Astrocyte (in vitro differentiated cells and primary cell): ENCODE measurements around the gene CCDC85B. TPM values are rescaled to one million over a fixed set of nuclear protein-coding genes. Genes with fewer than 3 reads are reported as not detected.

Experiments used
- DNase-seq: peaks from one replicate; pipeline ENCODE4 v3.0.0-alpha.2; 2010; ENCODE audit warnings: low read depth
- FAIRE-seq: peaks from 2 replicates; lab custom pipeline; 2011; peaks lifted over from hg19 to GRCh38; lab: Jason Lieb, UNC
- H2AFZ ChIP-seq: 2 replicates; pipeline ENCODE4 v1.6.0; 2012; ENCODE audit warnings: low read depth, low read length, inconsistent platforms
- H3K27ac ChIP-seq: 2 replicates; pipeline ENCODE4 v1.5.1; 2011; ENCODE audit warnings: low read depth, low read length, inconsistent platforms
- H3K27me3 ChIP-seq: 2 replicates; pipeline ENCODE4 v1.6.0; 2011; ENCODE audit warnings: low read length, inconsistent platforms; ENCODE audit not compliant: insufficient read depth
- H3K36me3 ChIP-seq: 2 replicates; pipeline ENCODE4 v1.5.1; 2011; ENCODE audit warnings: low read length, inconsistent platforms; ENCODE audit not compliant: insufficient read depth
- H3K4me1 ChIP-seq: 2 replicates; pipeline ENCODE4 v1.5.1; 2011; ENCODE audit warnings: low read length, inconsistent platforms; ENCODE audit not compliant: insufficient read depth
- H3K4me2 ChIP-seq: 2 replicates; pipeline ENCODE4 v1.6.0; 2012; ENCODE audit warnings: low read length, inconsistent platforms
- H3K4me3 ChIP-seq: 2 replicates; pipeline ENCODE4 v1.5.1; 2011; ENCODE audit warnings: low read depth, mild to moderate bottlenecking, low read length, inconsistent platforms; ENCODE audit not compliant: insufficient read depth
- H3K79me2 ChIP-seq: 2 replicates; pipeline ENCODE4 v1.6.0; 2012; ENCODE audit warnings: mild to moderate bottlenecking, low read length, inconsistent platforms; ENCODE audit not compliant: insufficient read depth
- H3K9ac ChIP-seq: 2 replicates; pipeline ENCODE4 v1.6.0; 2012; ENCODE audit warnings: mild to moderate bottlenecking, low read length, inconsistent platforms
- H3K9me3 ChIP-seq: 2 replicates; pipeline ENCODE4 v1.5.1; 2012; ENCODE audit warnings: low read depth, mild to moderate bottlenecking, low read length, inconsistent platforms; ENCODE audit not compliant: insufficient read depth
- H4K20me1 ChIP-seq: 2 replicates; pipeline ENCODE4 v1.6.0; 2012; ENCODE audit warnings: low read length, inconsistent platforms; ENCODE audit not compliant: insufficient read depth
- H3K27ac Mint-ChIP-seq: one replicate; pipeline ENCODE4 v1.8.0; 2021; ENCODE audit warnings: mild to moderate bottlenecking, mixed read lengths; ENCODE audit not compliant: unreplicated experiment
- H3K27me3 Mint-ChIP-seq: one replicate; pipeline ENCODE4 v1.8.0; 2021; ENCODE audit warnings: low read depth, mixed read lengths; ENCODE audit not compliant: unreplicated experiment
- H3K36me3 Mint-ChIP-seq: one replicate; pipeline ENCODE4 v1.8.0; 2021; ENCODE audit warnings: low read depth, mixed read lengths; ENCODE audit not compliant: unreplicated experiment
- H3K4me1 Mint-ChIP-seq: one replicate; pipeline ENCODE4 v1.8.0; 2021; ENCODE audit warnings: low read depth, mixed read lengths; ENCODE audit not compliant: unreplicated experiment
- H3K4me3 Mint-ChIP-seq: one replicate; pipeline ENCODE4 v1.8.0; 2021; ENCODE audit warnings: mild to moderate bottlenecking, moderate library complexity, mixed read lengths; ENCODE audit not compliant: unreplicated experiment
- H3K9me3 Mint-ChIP-seq: one replicate; pipeline ENCODE4 v1.8.0; 2021; ENCODE audit warnings: mild to moderate bottlenecking, mixed read lengths; ENCODE audit not compliant: unreplicated experiment
- EZH2 ChIP-seq: IDR thresholded peaks from 2 replicates; pipeline ENCODE4 v1.6.1; 2012; ENCODE audit warnings: mild to moderate bottlenecking, low read length, inconsistent platforms; ENCODE audit not compliant: insufficient read depth
- total RNA-seq: library from RNA; stranded (reverse); gene quantifications from 2 replicates; pipeline ENCODE4 v1.2.1, GENCODE V29; 2021
- TF ChIP-seq, protein P1 (sequence below): IDR thresholded peaks from 2 replicates; pipeline ENCODE4 v1.5.1; 2011; ENCODE audit warnings: low read depth, mild to moderate bottlenecking, inconsistent platforms, low read length, moderate library complexity; ENCODE audit not compliant: insufficient read depth

CCDC85B gene
- total RNA-seq, 1 donor from 2014 or later = 31.4 TPM

DNA sequence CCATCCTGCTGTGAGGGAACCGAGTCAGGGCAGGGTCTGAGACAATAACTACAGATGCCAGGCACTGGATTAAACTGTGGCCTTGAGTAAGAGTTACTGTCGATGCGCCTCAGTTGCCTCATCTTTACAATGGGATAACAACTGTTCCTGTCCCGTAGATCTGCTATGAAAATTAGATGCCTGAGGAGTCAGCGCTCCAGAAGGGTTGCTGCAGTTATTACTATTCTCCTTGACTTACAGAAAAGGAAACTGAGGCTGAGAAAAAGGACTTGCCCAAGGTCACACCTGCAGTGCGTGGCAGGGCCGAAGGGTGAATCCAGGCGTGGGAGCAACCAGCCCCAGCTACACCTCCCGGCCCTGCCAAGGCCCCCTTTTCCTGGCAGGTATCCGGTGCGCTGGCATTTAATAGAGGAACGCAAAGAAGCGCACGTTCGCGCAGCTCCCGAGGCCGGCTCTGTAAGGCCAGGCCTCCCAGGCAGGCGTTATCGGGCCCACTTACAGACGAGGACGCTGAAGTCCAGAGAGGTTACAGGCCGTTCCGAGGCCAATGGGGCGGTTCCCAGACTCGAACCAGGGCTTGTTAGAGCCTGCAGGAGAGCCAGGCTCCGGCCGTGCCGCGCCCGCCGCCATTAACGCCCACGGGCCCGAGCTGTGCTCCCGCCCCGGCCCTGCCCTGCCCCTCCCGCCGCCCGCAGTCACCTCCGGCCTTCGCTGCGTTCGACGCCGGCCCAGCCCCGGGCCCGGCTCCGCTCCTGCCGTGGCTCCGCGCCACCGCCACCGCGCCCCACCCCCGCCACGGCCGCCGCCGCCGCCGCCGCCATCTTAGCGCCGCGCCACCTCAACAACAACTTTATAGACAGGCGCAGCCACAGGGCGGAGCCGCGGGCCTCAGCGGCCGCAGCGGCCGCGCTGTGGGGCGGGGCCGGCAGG lies 28.0 kb downstream of the CCDC85B start, which contains the start of gene C11orf68:
Gene C11orf68, minus strand, starts transcription at position 852 of the 930 bp plus-strand sequence. Its CDS starts 31 bp downstream, at position 821.
- DNase-seq = no peak
- FAIRE-seq = no peak
- Mint-ChIP-seq H3K9me3 (no peaks in the 10 kb centered on the region), H3K36me3 (peaks cover 10% of the 10 kb centered on the region), H3K27ac (peak within 1 kb of the TSS; percentile 83), H3K27me3 (no peaks in the 10 kb centered on the region), H3K4me3 (peak within 1 kb of the TSS; percentile 91), H3K4me1 (peaks cover 28% of the 10 kb centered on the region)
- peak within 1 kb of the TSS; percentile 72 for H2AFZ ChIP-seq
- peak within 1 kb of the TSS; percentile 97 for H3K27ac ChIP-seq
- no peaks in the 10 kb centered on the region for H3K27me3 ChIP-seq
- TF ChIP-seq, protein P1, sequence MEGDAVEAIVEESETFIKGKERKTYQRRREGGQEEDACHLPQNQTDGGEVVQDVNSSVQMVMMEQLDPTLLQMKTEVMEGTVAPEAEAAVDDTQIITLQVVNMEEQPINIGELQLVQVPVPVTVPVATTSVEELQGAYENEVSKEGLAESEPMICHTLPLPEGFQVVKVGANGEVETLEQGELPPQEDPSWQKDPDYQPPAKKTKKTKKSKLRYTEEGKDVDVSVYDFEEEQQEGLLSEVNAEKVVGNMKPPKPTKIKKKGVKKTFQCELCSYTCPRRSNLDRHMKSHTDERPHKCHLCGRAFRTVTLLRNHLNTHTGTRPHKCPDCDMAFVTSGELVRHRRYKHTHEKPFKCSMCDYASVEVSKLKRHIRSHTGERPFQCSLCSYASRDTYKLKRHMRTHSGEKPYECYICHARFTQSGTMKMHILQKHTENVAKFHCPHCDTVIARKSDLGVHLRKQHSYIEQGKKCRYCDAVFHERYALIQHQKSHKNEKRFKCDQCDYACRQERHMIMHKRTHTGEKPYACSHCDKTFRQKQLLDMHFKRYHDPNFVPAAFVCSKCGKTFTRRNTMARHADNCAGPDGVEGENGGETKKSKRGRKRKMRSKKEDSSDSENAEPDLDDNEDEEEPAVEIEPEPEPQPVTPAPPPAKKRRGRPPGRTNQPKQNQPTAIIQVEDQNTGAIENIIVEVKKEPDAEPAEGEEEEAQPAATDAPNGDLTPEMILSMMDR = no peak
- TF ChIP-seq EZH2 = no peak
- H3K9me3 ChIP-seq = no peaks in the 10 kb centered on the region
- H3K4me1 ChIP-seq = peaks cover 54% of the 10 kb centered on the region
- H3K9ac ChIP-seq = peak within 1 kb of the TSS; percentile 95
- peaks cover 61% of the 10 kb centered on the region for H3K79me2 ChIP-seq
- H4K20me1 ChIP-seq = peaks cover 9% of the 10 kb centered on the region
- peak within 1 kb of the TSS; percentile 98 for H3K4me2 ChIP-seq
- H3K36me3 ChIP-seq = peaks cover 17% of the 10 kb centered on the region
- H3K4me3 ChIP-seq = peak within 1 kb of the TSS; percentile 87

DNA sequence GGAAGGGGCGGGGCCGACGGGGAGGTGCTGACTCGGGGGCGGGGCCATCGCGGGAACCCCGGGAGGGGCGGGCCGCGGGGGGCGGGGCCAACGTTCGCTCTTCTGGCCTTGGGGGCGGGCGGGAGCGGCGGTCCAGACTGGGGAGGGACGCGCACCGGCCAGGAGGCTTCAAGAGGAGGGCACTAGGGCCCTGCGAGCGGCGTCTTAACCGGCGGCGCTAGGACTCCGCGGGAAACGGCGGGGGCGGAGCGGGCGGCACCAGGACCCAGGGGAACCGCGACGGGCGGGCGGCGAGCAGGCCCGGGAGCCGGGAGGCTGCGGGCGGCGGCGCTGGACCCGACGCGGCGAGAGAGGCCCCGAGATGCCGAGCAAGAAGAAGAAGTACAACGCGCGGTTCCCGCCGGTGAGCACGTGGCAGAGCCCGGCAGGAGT lies 28.7 kb downstream of the CCDC85B start, which contains the start of gene DRAP1:
Gene DRAP1, plus strand, starts transcription at position 286 of the 432 bp plus-strand sequence. Its CDS starts 76 bp downstream, at position 362.
- Histone ChIP-seq H3K36me3 (peaks cover 17% of the 10 kb centered on the region), H3K4me2 (peak within 1 kb of the TSS; percentile 98), H3K9ac (peak within 1 kb of the TSS; percentile 95), H3K27me3 (no peaks in the 10 kb centered on the region), H3K79me2 (peaks cover 61% of the 10 kb centered on the region), H3K9me3 (no peaks in the 10 kb centered on the region), H3K27ac (peak within 1 kb of the TSS; percentile 97), H2AFZ (peak within 1 kb of the TSS; percentile 72), H3K4me1 (peaks cover 49% of the 10 kb centered on the region), H4K20me1 (peaks cover 9% of the 10 kb centered on the region), H3K4me3 (peak within 1 kb of the TSS; percentile 87)
- Mint-ChIP-seq H3K4me1 (peaks cover 28% of the 10 kb centered on the region), H3K27ac (peak within 1 kb of the TSS; percentile 83), H3K4me3 (peak within 1 kb of the TSS; percentile 91), H3K36me3 (peaks cover 10% of the 10 kb centered on the region), H3K27me3 (no peaks in the 10 kb centered on the region), H3K9me3 (no peaks in the 10 kb centered on the region)
- DNase-seq (peak; percentile 95), FAIRE-seq (no peak)
- TF ChIP-seq, protein P1 = no peak
- TF ChIP-seq EZH2 = no peak
